Stimulated activated memory B cell treated with anti-CD40 and anti-IgM and Interleukin-4, amounts not matched to agents 10 μg/mL and 1 μg/mL and 100 μg/mL, for 72 hours (primary cell): Measurements from ENCODE around the gene OBP2A.

ENCODE experiments used
- ATAC-seq: fragments of 150-1000 bp; cut with Tn5 transposase; 2 replicates; pipeline ENCODE4 v1.10.0; 2021
- H3K27ac Mint-ChIP-seq: one replicate; pipeline ENCODE4 v1.8.0; 2022; ENCODE audit warnings: mild to moderate bottlenecking, mixed read lengths
- H3K27me3 Mint-ChIP-seq: one replicate; pipeline ENCODE4 v1.8.0; 2022; ENCODE audit warnings: mixed read lengths
- H3K36me3 Mint-ChIP-seq: one replicate; pipeline ENCODE4 v1.8.0; 2022; ENCODE audit warnings: mixed read lengths
- H3K4me1 Mint-ChIP-seq: one replicate; pipeline ENCODE4 v1.8.0; 2022; ENCODE audit warnings: mixed read lengths
- H3K4me3 Mint-ChIP-seq: one replicate; pipeline ENCODE4 v1.8.0; 2022; ENCODE audit warnings: mild to moderate bottlenecking, moderate library complexity, mixed read lengths
- H3K9me3 Mint-ChIP-seq: one replicate; pipeline ENCODE4 v1.8.0; 2022; ENCODE audit warnings: mixed read lengths

Gene OBP2A

DNA sequence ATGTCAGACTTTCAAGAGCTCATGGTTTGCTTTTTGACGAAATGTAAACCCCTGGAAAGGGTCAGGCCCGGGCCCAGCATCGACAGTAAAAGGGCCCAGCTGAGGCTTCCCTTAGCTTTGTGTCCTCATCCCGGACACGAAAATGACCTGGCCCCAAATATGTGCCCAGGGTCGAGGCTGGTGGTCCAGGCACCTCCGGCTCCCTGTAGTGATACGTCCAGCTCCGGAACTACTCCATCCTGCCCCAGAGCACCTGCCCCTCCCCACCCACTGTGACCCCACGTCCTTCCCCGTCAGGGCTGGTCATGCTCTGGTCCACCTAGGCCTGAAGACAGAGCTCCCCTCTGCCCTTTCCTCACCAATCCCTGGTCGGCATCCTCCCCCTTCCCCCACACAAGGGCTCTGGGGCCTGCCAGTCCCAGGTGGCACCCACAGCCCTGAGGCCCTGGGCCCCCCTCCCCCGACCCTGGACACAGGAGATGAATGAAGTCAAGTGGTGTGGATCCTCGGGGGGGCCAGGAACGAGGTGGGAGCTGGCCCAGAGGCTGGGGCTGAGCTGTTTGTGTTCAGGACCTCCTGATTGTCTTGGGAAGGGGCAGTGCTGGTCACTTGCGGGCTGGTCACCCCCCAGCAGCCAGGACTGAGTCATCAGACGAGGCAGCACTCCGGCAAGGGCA, 6.2 kb downstream of the OBP2A start:
- no peaks in the 10 kb centered on the region for H3K36me3 Mint-ChIP-seq
- no peaks in the 10 kb centered on the region for H3K4me1 Mint-ChIP-seq
- H3K27ac Mint-ChIP-seq: no peak overlapping the region
- ATAC-seq: no peak
- H3K9me3 Mint-ChIP-seq: peaks cover 4% of the 10 kb centered on the region
- peaks cover 26% of the 10 kb centered on the region for H3K27me3 Mint-ChIP-seq
- H3K4me3 Mint-ChIP-seq: no peak overlapping the region

DNA sequence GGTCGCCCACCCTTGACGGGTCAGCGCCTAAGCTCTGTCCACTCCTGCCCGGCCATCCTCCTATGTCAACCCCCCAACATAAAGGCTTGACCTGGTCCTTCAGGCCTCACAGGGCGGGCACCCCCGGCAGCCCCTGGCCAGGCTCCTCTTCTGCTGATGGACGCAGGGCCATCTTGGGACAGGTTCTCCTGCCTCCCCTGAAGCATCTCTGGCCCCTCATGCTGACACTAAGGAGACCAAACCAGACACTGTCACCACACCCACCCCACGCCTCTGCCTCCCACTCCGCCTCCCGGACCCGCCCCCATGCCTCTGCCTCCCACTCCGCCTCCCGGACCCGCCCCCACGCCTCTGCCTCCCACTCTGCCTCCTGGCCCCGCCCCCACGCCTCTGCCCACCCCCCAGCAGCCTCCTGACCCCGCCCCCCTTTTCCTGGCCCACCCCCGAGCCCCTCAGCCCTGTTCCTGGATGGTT, 6.8 kb downstream of the OBP2A start:
- Mint-ChIP-seq H3K36me3 (no peaks in the 10 kb centered on the region), H3K27me3 (peaks cover 26% of the 10 kb centered on the region), H3K4me1 (no peaks in the 10 kb centered on the region), H3K9me3 (peaks cover 4% of the 10 kb centered on the region), H3K4me3 (no peak overlapping the region), H3K27ac (no peak overlapping the region)
- ATAC-seq: no peak

DNA sequence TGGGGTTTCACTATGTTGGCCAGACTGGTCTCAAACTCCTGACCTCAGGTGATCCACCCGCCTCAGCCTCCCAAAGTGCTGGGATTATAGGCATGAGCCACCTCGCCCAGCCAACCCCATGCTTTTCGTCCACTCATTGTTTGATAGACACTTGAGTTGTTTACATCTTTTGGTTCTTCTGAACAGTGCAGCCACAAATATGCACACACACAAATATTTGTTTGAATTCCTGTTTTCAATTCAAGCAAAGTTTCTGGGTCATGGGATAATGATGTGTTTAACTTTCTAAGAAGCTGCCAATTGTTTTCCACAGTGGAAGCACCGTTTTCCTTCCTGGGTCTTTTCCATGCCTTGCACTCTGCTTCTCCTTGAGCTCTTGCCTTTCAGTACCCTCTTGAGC, 8.8 kb downstream of the OBP2A start:
- Mint-ChIP-seq H3K36me3 (no peaks in the 10 kb centered on the region), H3K4me1 (no peaks in the 10 kb centered on the region), H3K27ac (no peak overlapping the region), H3K4me3 (no peak overlapping the region), H3K9me3 (peaks cover 4% of the 10 kb centered on the region), H3K27me3 (peaks cover 33% of the 10 kb centered on the region)
- no peak for ATAC-seq

DNA sequence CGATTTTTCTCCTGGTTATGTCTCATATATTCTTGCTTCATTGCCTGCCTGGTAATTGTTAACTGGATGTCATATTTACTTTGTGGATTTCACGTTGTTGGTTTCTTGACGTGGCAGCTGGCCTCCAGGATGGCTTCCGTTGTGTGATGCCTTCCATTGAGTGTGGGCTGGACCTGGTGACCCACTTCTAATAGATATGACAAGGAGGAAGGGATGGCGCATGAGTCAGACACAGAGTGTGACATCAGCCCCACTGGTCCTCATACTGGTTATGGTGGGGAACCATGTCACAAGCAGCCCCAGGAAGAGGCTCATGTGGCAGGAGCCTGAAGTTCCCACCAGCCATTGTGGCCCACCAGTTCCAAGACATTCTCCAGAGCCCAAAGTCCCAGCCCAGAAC, 9.3 kb downstream of the OBP2A start:
- no peak for ATAC-seq
- H3K4me3 Mint-ChIP-seq: no peak overlapping the region
- no peaks in the 10 kb centered on the region for H3K4me1 Mint-ChIP-seq
- H3K36me3 Mint-ChIP-seq: no peaks in the 10 kb centered on the region
- peaks cover 32% of the 10 kb centered on the region for H3K27me3 Mint-ChIP-seq
- peaks cover 4% of the 10 kb centered on the region for H3K9me3 Mint-ChIP-seq
- H3K27ac Mint-ChIP-seq: no peak overlapping the region

DNA sequence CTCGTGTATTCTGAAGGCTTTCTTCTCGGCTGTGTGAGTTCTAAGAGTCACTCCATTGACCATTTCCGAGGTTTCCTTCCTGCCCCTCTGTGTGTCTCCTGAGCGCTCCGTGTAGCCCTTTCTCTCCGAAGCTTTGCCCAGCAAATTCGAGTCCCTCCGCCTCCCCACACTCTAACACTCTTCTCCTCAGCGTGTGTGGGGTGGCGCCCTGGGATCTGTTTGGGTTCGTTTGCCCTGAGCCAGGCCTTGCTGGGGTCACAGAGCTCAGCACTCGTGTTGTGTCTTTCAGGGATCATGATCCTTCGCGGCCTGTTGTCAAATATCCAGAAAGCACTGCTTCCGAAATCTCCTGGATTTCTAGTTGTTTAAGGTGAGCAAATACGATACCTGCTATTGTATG, 10.0 kb downstream of the OBP2A start:
- Mint-ChIP-seq H3K27me3 (peaks cover 25% of the 10 kb centered on the region), H3K36me3 (no peaks in the 10 kb centered on the region), H3K27ac (no peak overlapping the region), H3K9me3 (peaks cover 4% of the 10 kb centered on the region), H3K4me1 (no peaks in the 10 kb centered on the region), H3K4me3 (no peak overlapping the region)
- no peak for ATAC-seq

DNA sequence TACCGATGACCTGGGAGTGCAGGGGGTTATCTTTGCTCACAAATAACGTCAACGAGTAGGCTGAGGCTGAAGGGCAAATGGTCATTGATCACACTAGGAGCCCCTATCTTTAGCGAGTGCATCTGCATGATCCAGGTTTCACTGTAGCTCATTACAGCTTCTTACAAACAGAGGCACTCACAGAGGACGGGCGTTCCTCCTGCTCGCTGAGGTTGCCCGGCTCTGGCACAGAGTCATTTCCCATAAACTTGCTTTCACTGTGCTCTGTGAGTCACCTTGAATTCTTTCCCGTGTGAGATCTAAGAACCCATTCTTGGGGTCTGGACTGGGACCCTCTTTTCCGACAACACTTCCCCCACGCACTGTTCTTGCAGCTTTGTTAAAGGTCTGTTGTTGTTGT, 13.7 kb downstream of the OBP2A start:
- H3K4me1 Mint-ChIP-seq: no peaks in the 10 kb centered on the region
- no peak overlapping the region for H3K27ac Mint-ChIP-seq
- peaks cover 37% of the 10 kb centered on the region for H3K27me3 Mint-ChIP-seq
- ATAC-seq: no peak
- no peaks in the 10 kb centered on the region for H3K36me3 Mint-ChIP-seq
- H3K4me3 Mint-ChIP-seq: no peak overlapping the region
- H3K9me3 Mint-ChIP-seq: peaks cover 4% of the 10 kb centered on the region

DNA sequence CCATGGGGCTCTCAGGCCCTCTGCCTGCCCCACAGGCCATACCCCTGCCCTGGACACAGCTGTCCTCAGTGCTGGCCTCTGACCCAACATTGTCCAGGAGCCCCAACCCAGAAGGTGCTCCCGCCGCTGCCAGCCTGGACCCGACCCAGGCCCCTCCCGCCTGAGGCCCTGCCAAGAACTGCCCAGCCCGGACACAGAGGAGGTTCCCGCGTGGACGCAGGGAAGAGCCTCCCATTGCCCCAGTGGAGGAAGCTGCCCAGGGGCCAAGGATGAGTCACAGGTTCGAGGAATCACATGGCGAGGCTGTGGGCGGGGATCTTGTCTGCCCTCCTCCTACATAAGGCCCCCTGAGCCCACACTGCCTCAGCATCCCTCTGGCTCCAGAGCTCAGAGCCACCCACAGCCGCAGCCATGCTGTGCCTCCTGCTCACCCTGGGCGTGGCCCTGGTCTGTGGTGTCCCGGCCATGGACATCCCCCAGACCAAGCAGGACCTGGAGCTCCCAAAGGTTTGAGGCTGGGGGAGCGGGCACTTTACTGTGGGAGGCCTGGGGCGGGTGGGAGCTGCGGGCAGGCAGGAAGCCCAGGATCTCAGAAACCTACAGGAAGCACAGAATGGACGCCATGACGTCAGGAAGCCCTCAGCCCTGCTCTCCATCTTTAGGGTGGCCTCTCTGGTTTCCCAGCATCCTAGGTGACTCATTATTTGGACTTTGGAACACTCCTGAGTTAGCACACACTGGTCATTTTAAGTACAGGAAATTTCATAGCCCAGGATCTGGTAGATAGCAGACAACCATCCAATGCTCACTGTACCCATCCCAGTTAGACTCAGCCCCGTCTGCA, 15.7 kb downstream of the OBP2A start, which contains the start of gene PAEP:
Gene PAEP (plus strand): TSS at position 366 of the 844 bp plus-strand sequence.
- no peaks in the 10 kb centered on the region for H3K9me3 Mint-ChIP-seq
- peak; percentile 34 for ATAC-seq
- no peaks in the 10 kb centered on the region for H3K36me3 Mint-ChIP-seq
- H3K27ac Mint-ChIP-seq: no peak within 1 kb of the TSS
- no peak within 1 kb of the TSS for H3K4me3 Mint-ChIP-seq
- no peaks in the 10 kb centered on the region for H3K4me1 Mint-ChIP-seq
- H3K27me3 Mint-ChIP-seq: peaks cover 52% of the 10 kb centered on the region

DNA sequence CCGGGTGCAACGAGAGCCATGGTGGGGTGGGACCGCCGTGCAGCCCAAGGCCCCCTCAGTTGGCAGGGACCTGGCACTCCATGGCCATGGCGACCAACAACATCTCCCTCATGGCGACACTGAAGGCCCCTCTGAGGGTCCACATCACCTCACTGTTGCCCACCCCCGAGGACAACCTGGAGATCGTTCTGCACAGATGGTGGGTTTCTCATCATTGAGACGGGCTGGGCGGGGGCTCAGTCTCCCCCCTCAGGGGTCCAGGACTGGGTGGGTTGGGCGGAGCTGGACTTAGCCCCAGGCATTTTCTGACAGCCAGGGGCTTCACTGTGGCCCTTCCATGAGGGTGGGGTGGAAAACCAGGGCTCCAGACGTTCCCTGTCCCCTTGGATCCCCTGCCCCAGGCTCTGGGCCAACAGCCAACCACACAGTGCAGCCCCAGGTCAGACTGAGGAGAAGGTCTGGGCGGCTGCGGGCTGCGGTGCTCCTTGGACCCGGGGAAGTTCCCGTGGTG, 16.4 kb downstream of the OBP2A start:
- no peaks in the 10 kb centered on the region for H3K36me3 Mint-ChIP-seq
- H3K27me3 Mint-ChIP-seq: peaks cover 56% of the 10 kb centered on the region
- no peaks in the 10 kb centered on the region for H3K4me1 Mint-ChIP-seq
- ATAC-seq: no peak
- no peak overlapping the region for H3K27ac Mint-ChIP-seq
- H3K9me3 Mint-ChIP-seq: no peaks in the 10 kb centered on the region
- no peak overlapping the region for H3K4me3 Mint-ChIP-seq

DNA sequence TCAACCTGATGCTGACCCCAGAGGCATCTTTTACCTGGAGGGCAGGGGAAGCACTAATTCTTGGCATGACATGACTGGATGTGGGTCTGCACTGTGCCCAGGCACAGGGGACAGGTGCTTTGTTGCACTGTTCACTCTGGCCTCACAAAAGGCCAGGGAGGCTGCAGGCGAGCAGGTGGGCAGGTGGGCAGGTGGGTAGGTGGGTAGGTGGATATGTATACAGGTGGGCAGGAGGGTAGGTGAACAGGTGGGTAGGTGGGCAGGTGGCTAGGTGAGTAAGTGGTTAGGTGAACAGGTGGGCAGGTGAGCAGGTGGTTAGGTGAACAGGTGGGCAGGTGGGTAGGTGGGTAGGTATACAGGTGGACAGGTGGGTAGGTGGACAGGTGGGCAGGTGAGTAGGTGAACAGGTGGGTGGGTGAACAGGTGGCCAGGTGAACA, 17.1 kb downstream of the OBP2A start:
- no peak for ATAC-seq
- H3K27ac Mint-ChIP-seq: no peak overlapping the region
- no peaks in the 10 kb centered on the region for H3K9me3 Mint-ChIP-seq
- H3K4me1 Mint-ChIP-seq: no peaks in the 10 kb centered on the region
- H3K27me3 Mint-ChIP-seq: peaks cover 54% of the 10 kb centered on the region
- no peaks in the 10 kb centered on the region for H3K36me3 Mint-ChIP-seq
- no peak overlapping the region for H3K4me3 Mint-ChIP-seq

DNA sequence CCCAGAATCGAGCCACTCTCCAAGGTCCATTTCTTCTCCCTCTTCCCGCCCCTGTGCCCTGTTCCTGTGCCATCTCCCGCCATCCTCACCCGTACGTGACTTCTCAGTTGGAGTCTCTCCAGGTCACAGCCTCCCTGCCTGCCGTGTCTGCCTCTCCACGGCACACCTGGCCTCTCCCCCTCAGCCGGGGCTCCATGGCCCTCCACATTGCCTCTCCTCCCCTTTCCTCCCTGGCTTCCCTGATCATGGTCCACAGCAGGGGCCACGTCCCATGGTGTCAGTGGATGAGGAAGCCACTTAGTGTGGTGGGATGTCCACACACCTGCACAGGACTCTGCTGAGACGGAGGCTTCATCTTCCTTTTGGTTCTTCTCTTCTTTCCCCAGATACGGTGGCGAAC, 17.9 kb downstream of the OBP2A start:
- Mint-ChIP-seq H3K9me3 (peaks cover under 1% of the 10 kb centered on the region), H3K4me3 (no peak overlapping the region), H3K27me3 (peaks cover 46% of the 10 kb centered on the region), H3K27ac (no peak overlapping the region), H3K36me3 (no peaks in the 10 kb centered on the region), H3K4me1 (no peaks in the 10 kb centered on the region)
- no peak for ATAC-seq

DNA sequence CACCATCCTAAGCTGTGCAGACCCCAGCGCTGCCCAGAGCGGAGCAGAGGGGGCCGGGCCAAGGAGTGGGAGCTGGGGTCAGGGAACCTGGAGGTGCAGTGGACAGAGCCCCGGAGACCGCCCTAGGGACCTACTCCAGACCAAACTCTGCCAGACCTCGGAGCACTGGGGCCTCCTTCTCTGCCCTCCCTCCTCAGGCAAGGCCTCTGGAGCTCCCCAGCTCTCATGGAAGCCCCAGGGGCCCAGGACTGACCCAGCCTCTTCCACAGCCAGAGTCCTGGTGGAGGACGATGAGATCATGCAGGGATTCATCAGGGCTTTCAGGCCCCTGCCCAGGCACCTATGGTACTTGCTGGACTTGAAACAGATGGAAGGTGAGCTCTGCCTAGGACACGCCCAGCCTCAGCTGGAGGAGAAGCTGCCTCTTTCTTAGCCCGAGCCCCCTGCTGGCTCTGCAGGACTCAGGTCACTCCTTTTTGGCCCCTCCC, 19.3 kb downstream of the OBP2A start:
- Mint-ChIP-seq H3K9me3 (peaks cover 5% of the 10 kb centered on the region), H3K27me3 (peaks cover 34% of the 10 kb centered on the region), H3K36me3 (no peaks in the 10 kb centered on the region), H3K4me1 (no peaks in the 10 kb centered on the region), H3K27ac (no peak overlapping the region), H3K4me3 (no peak overlapping the region)
- ATAC-seq: peak; percentile 3

DNA sequence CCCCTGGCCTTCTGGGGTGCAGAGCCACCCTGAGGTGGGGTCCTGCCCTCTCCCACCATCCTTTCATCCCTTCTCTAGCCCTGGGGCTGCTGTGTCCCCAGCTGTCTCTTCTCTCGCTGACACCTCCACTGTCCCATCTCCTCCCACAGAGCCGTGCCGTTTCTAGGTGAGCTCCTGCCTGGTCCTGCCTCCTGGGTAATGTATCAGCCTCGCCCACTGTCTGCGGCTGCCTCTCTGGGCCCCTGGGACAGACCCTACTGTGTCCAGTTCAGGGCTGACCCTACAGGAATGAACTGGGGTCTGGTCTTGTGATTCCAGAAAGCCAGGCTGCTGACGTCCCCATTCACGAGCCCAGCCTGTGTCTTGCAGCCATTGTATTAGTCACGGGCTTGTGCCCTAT, 19.7 kb downstream of the OBP2A start:
- Mint-ChIP-seq H3K4me3 (no peak overlapping the region), H3K27me3 (peaks cover 34% of the 10 kb centered on the region), H3K36me3 (no peaks in the 10 kb centered on the region), H3K27ac (no peak overlapping the region), H3K9me3 (peaks cover 5% of the 10 kb centered on the region), H3K4me1 (no peaks in the 10 kb centered on the region)
- peak; percentile 20 for ATAC-seq

DNA sequence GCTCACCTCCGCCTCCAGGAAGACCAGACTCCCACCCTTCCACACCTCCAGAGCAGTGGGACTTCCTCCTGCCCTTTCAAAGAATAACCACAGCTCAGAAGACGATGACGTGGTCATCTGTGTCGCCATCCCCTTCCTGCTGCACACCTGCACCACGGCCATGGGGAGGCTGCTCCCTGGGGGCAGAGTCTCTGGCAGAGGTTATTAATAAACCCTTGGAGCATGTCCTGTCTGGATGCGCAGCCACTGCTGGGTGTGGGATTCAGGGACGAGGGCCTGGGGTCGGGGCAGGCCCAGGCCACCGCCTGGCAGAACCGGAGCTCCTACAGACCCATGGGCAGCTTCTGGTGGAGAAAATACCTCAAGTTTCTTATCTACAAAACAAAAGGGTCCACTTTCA, 20.6 kb downstream of the OBP2A start:
- Mint-ChIP-seq H3K36me3 (no peaks in the 10 kb centered on the region), H3K4me1 (no peaks in the 10 kb centered on the region), H3K4me3 (no peak overlapping the region), H3K27ac (no peak overlapping the region), H3K27me3 (peaks cover 34% of the 10 kb centered on the region), H3K9me3 (peaks cover 5% of the 10 kb centered on the region)
- ATAC-seq: no peak

DNA sequence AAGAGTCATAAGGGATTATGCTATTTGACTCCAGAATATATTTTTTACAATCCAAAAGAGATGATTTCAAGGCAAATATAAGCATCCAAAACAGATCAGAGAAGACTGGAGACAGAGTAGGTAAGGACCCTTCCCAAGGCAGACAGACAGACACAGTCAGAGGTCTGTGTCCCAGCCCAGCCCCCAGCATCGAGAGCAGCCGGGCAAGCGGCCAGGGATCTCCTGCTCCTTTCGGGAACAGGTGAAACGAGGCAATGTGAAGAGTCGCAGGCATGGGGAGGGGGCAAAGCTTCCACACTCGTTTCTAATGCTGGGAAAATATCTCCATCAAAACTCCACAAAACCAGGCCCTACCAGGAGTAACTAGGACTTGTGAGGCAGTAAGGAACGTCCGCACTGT, 21.4 kb downstream of the OBP2A start:
- H3K9me3 Mint-ChIP-seq: peaks cover 5% of the 10 kb centered on the region
- H3K36me3 Mint-ChIP-seq: no peaks in the 10 kb centered on the region
- H3K27me3 Mint-ChIP-seq: peaks cover 34% of the 10 kb centered on the region

DNA sequence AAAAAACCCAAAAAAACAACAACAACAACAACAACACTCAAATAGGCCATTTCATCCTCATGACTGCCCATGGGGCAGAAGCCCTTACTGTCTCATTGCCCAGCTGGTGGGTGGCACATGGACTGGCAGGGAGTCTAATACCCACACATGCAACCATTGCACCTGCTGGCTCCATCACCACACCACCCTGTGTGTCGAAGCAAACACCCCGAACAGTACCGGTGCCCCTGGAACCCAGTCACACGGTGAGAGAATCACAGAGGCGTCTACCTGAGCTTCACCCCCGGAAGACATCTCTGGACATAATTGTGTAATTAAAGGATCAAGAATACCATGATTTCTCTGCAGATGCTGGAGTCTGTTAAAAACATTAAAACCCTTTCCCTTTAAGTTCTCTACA, 22.1 kb downstream of the OBP2A start:
- Mint-ChIP-seq H3K27ac (no peak overlapping the region), H3K4me3 (no peak overlapping the region), H3K9me3 (peaks cover 5% of the 10 kb centered on the region), H3K27me3 (peaks cover 34% of the 10 kb centered on the region), H3K4me1 (no peaks in the 10 kb centered on the region), H3K36me3 (no peaks in the 10 kb centered on the region)
- ATAC-seq: no peak

More for the DNA sequence above, 21.4 kb downstream of the OBP2A start:
- ATAC-seq: no peak
- H3K4me1 Mint-ChIP-seq: no peaks in the 10 kb centered on the region
- H3K4me3 Mint-ChIP-seq: no peak overlapping the region
- H3K27ac Mint-ChIP-seq: no peak overlapping the region
